GM19452 (cell line): ENCODE results near the gene U2SURP.

Experiments used
- ATAC-seq: cut with Tn5 transposase; IDR thresholded peaks from one replicate; pipeline ENCODE4 v1.9.1; 2021; ENCODE audit not compliant: unreplicated experiment

U2SURP gene

GRCh38 chr3:143001369-143002082 lies at the start of gene U2SURP:
U2SURP (plus strand) TSS chr3:143001570; CDS start chr3:143001629, 59 bp downstream.
- peak; percentile 87 for ATAC-seq

- no peak for ATAC-seq
These were observed 49.6 kb upstream of the U2SURP start for GRCh38 chr3:142951794-142952193.

DNA sequence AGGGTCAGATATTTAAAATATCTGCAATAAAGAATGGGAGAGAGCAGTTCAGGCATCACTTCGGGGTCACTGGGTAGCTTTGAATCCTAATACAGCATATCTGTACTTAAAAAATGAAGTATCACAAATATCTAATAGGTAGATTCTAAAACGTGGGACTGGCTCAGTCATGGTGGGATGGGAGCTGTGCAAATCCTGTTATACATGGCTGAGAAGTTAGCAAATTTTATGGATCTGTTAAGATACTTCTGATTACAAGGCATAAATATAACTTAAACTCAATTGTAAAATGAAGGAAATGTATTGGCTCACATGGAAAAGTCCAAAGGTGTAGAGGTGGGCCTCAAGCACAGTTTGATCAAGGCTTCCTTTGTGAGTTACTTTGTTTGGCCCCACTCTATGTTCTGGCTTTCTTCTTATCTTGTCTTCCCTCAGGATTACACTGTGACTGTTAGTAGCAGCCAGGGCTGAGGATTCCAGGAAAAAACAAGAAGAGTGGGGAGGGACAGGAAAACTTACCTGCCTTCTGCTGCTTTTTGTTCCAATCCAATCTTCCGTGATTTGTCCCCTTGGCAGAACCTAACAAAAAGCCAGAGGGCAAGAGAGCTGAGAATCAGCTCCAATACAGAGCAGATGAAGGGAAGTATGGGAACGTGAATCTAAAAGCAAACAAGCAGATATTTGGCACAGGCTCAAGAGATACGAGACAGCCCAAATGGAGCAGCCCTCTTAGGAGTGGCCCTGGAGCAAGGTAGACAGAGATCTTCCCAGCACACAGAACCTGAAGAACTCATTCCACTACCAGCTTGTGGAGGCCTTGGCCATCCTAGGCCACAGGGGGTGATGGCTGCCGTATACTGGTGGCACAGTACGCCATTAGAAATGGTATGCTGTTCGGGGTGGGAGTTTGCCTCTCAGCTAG lies 48.8 kb upstream of the U2SURP start:
- no peak for ATAC-seq

DNA sequence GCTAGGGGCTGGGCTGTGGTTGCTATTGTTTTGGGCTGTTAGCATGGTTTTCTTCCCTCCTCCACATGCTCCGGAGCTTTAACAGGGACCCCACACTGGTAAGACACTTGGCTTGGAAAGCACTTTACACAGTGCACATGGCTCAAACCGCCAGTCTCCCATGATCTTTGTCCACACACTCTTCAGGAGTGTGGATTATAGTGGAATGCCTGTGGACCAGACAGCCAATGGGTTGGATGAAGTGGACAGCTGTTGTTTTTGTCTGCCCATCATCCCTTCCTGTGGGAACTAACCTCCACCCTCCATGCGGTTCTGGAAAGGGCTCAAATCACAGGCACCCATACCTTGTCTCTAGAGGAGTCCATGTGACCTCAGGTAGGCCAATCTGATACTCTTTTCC lies 47.9 kb upstream of the U2SURP start:
- ATAC-seq: no peak

DNA sequence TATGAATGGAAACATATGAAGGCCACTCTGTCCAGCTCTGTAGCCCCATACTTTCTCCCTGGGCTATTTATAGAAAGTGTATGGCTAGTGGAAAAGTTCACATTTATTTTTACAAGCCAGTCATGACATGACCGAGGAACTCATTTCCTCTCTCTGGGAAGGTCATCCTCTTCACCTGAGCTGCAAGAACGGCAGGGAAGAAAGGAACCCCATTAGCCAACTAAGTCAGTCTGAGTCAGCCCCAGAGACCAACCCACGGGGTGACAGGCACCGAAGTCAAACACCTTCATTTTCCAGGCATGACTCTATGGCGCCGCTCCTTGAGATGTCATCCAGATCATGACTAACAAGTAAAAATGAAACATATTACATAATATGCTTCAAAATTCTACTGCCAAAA lies 42.7 kb upstream of the U2SURP start:
- no peak for ATAC-seq

DNA sequence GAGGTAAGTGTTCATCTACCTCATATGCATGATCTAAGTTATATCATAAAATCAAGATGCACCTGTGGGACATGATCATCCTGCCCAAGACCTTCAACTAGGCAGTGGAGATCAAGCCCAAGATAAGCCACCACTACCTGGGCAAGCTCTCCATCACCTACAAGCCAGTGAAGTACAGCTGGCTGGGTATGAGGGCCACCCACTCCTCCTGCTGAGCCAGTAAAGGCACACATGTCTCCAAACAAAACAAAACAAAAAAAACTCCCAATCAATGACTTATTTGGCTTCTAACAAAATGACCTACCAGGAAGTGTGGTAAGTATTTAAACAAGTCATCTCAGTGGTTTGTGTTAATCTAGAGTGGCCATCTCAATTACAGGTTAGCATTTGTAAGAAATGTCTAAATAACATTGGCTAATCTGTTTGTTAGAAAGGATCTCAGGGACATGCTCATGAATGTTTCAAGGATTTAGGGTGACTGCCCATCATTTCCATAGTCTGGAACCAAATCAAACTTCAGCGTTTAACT lies 41.0 kb upstream of the U2SURP start:
- no peak for ATAC-seq

DNA sequence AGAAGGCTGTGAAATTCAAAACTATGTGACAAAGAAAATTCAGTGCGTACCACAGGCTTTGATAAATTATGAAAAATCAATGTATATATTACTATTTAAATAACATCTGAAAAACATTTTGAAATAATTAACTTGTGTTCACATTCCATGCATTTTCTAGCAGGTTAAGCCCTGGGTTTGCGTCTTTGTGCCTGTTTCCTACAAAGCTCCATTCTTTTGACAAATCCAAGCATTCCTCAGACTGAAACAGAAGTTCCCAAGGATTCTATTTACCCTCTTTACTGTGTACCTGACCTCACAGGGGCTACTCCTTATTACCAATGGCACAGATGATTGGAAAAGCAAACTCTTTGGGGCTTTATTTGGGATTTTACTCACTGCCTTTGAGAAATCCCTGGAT lies 39.8 kb upstream of the U2SURP start:
- no peak for ATAC-seq

- ATAC-seq: no peak
These were observed 39.2 kb upstream of the U2SURP start for GRCh38 chr3:142962175-142962519.

DNA sequence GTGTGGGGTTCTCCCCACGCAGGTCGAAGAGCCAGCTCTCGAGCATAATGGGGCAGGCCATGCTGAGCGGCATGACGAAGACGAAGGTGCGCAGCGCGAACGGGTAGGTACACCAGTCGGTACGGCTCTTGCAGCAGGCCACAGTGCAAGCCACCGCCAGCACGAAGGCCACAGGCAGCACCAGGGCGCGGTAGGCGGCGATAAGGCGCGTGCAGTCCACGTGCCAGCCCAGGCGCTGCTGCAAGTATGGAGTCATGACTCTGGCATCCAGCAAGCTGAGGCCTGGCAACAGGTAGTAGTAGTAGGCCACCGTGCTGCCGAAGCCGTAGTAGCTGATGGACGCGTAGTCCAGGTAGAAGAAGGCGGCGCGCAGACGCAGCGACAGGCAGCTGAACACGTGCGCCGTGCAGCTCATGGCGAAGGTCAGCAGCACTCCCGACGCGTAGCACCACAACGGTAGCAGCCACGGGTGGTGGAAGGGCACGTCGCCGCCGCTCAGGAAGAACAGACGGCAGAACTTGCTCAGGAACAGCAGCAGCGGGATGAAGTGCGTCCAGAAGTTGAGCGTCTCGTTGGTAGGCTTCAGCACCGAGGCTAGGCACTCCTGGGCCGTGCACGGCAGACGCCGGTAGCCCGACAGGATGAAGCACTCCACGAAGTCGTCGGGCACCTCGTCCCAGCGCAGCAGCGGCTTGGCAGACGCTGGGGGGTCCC lies 38.7 kb upstream of the U2SURP start:
- no peak for ATAC-seq

DNA sequence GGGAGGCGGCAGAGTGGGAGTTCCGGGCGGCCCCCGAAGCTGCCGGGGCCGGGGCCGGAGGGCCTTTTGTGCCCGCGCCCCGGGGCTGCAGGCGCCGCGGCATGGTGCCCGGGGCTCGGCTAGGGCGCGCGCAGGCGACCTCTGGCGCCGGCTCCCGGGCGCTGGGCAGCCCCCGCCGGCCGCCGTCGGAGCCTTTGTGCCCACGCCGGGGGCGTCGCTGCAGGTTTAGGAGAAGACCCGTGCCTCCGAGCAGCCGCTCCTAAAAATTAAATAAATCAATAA lies 38.2 kb upstream of the U2SURP start:
- peak; percentile 47 for ATAC-seq

- ATAC-seq: peak; percentile 64
These were observed 37.6 kb upstream of the U2SURP start, which contains the start of gene PAQR9 for GRCh38 chr3:142963516-142964448. PAQR9 (minus strand) TSS chr3:142963674; CDS start chr3:142963336, 338 bp downstream.

- ATAC-seq: no peak
These were observed 35.8 kb upstream of the U2SURP start for GRCh38 chr3:142965581-142965980.

GRCh38 chr3:142966808-142967207 lies 34.6 kb upstream of the U2SURP start:
- ATAC-seq: no peak

GRCh38 chr3:142968319-142969025 lies 32.9 kb upstream of the U2SURP start:
- ATAC-seq: no peak

- no peak for ATAC-seq
These were observed 29.9 kb upstream of the U2SURP start for GRCh38 chr3:142971431-142971830.

DNA sequence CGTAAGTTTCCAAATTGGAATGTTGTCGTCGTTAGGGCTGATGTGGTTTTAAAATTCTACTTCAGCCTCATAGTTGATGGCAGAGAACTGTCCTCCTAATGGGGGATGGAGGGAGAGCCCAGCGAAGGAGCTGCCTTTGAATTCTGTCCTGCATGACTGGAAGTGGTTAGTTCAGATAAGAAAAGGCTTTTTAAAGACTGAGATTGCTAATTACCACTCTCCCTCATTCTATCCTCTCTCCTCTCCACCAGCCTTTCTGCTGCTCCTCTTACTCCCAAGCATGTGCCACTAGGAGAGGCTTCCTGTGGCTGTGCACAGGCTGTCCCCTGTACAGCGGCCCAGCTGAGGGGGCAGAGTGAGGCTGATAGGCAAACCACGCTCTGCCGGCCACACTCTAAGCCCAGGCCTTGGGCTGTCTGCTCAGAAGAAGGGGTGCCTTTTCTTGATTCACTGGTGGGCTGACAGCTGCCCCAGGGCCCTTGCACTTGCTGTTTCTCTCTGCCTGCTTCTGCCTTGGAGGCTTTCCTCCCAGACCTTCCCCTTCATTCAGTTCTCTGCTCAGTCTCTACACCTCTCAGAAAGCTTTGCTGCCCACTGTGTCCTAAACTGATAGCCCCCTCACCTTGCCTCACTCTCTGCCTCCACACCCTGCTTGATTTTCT lies 29.1 kb upstream of the U2SURP start:
- ATAC-seq: no peak

- ATAC-seq: no peak
These were observed 28.0 kb upstream of the U2SURP start for GRCh38 chr3:142973217-142974009.

DNA sequence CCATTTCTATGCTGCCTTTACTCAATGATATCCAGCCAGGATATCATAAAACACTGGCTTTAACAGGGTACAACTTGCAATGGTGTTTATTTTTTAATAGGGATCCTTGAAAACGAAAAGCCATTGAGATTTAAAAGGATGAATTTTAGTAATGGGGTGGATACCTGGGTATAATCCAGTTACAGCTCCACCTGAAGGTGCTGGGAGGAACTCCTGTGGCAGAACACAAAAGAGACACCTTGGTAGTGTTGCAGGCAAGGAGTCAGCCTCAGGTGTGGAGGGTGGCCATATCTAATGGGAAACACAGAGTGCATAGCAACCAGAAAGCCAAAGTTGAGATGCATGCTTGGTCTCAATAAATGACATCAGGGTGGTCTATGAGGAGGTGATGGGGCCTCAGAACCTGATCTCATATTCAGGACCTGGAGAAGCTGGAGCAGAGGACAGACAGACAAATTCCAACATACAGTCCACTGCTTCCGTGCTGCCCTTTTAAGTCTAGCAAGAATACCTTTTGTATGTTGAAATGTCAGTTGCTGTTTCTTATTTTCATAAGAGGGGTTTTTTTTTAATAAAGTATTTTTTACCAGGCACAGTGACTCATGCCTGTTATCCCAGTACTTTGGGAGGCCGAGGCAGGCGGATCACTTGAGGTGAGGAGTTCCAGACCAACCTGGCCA lies 25.9 kb upstream of the U2SURP start:
- no peak for ATAC-seq
